H9 (cell line): Measurements from ENCODE around the gene TLK1. TPM values are rescaled to one million over a fixed set of nuclear protein-coding genes. Genes with fewer than 3 reads are reported as not detected.

Experiments used
- DNase-seq: peaks from one replicate; pipeline ENCODE4 v3.0.0-alpha.2; 2017
- H2AFZ ChIP-seq: one replicate; pipeline ENCODE4 v1.6.1; 2013; ENCODE audit warnings: mild to moderate bottlenecking, low read length, control low read depth, moderate library complexity
- H2AK5ac ChIP-seq: 2 replicates; pipeline ENCODE4 v1.6.1; 2013; ENCODE audit warnings: low read length, control low read depth, mixed read lengths; ENCODE audit not compliant: insufficient read length
- H2BK120ac ChIP-seq: one replicate; pipeline ENCODE4 v1.6.1; 2013; ENCODE audit warnings: low read depth, mild to moderate bottlenecking, low read length, control low read depth, inconsistent platforms; ENCODE audit not compliant: poor library complexity, severe bottlenecking
- H2BK12ac ChIP-seq: 2 replicates; pipeline ENCODE4 v1.6.1; 2013; ENCODE audit warnings: low read length, control low read depth, mixed read lengths, low read depth; ENCODE audit not compliant: insufficient read length
- H2BK15ac ChIP-seq: 2 replicates; pipeline ENCODE4 v1.6.1; 2013; ENCODE audit warnings: low read depth, low read length, control low read depth
- H2BK20ac ChIP-seq: one replicate; pipeline ENCODE4 v1.6.1; 2013; ENCODE audit warnings: low read depth, mild to moderate bottlenecking, low read length, control low read depth, inconsistent platforms; ENCODE audit not compliant: poor library complexity, severe bottlenecking
- H2BK5ac ChIP-seq: 2 replicates; pipeline ENCODE4 v1.6.1; 2013; ENCODE audit warnings: low read length, control low read depth, mixed read lengths; ENCODE audit not compliant: insufficient read length
- H3K14ac ChIP-seq: 2 replicates; pipeline ENCODE4 v1.6.1; 2013; ENCODE audit warnings: low read length, control low read depth; ENCODE audit not compliant: insufficient read depth
- H3K18ac ChIP-seq: 2 replicates; pipeline ENCODE4 v1.6.1; 2013; ENCODE audit warnings: low read depth, mild to moderate bottlenecking, mixed read lengths, low read length, control low read depth; ENCODE audit not compliant: insufficient read length
- H3K23ac ChIP-seq: 2 replicates; pipeline ENCODE4 v1.6.1; 2013; ENCODE audit warnings: low read length, control low read depth, mixed read lengths, low read depth; ENCODE audit not compliant: insufficient read length
- H3K23me2 ChIP-seq: 2 replicates; pipeline ENCODE4 v1.6.1; 2013; ENCODE audit warnings: low read depth, mild to moderate bottlenecking, mixed read lengths, low read length, control low read depth; ENCODE audit not compliant: insufficient read length, poor library complexity, severe bottlenecking
- H3K27ac ChIP-seq: 2 replicates; pipeline ENCODE4 v1.5.1; 2013; ENCODE audit warnings: low read length, control low read depth, mixed read lengths, low read depth; ENCODE audit not compliant: insufficient read length
- H3K27me3 ChIP-seq: 2 replicates; pipeline ENCODE4 v1.6.1; 2013; ENCODE audit warnings: low read length, control low read depth, inconsistent platforms; ENCODE audit not compliant: insufficient read depth
- H3K4ac ChIP-seq: 2 replicates; pipeline ENCODE4 v1.6.1; 2013; ENCODE audit warnings: low read depth, mild to moderate bottlenecking, control low read depth, inconsistent platforms, low read length, moderate library complexity
- H3K4me1 ChIP-seq: 2 replicates; pipeline ENCODE4 v1.6.1; 2013; ENCODE audit warnings: low read length, control low read depth, inconsistent platforms; ENCODE audit not compliant: insufficient read depth
- H3K4me2 ChIP-seq: 2 replicates; pipeline ENCODE4 v1.6.1; 2013; ENCODE audit warnings: low read length, control low read depth, mixed read lengths; ENCODE audit not compliant: insufficient read length, insufficient read depth
- H3K56ac ChIP-seq: 2 replicates; pipeline ENCODE4 v1.6.1; 2013; ENCODE audit warnings: low read depth, mild to moderate bottlenecking, mixed read lengths, low read length, control low read depth; ENCODE audit not compliant: insufficient read length
- H3K79me1 ChIP-seq: 2 replicates; pipeline ENCODE4 v1.6.1; 2013; ENCODE audit warnings: low read depth, mild to moderate bottlenecking, moderate library complexity, low read length, control low read depth, inconsistent platforms; ENCODE audit not compliant: insufficient read depth, poor library complexity, severe bottlenecking
- H3K79me2 ChIP-seq: 2 replicates; pipeline ENCODE4 v1.6.1; 2013; ENCODE audit warnings: low read length, control low read depth, inconsistent platforms; ENCODE audit not compliant: insufficient read depth
- H3K9ac ChIP-seq: 2 replicates; pipeline ENCODE4 v1.6.1; 2013; ENCODE audit warnings: low read length, control low read depth, mixed read lengths; ENCODE audit not compliant: insufficient read length; ENCODE audit errors: extremely low read depth
- H3K9me3 ChIP-seq: one replicate; pipeline ENCODE4 v1.6.1; 2013; ENCODE audit warnings: low read depth, low read length, inconsistent platforms; ENCODE audit not compliant: control insufficient read depth
- H3T11ph ChIP-seq: one replicate; pipeline ENCODE4 v1.6.1; 2013; ENCODE audit warnings: mild to moderate bottlenecking, low read length, control low read depth, inconsistent platforms
- H4K20me1 ChIP-seq: one replicate; pipeline ENCODE4 v1.6.1; 2013; ENCODE audit not compliant: control insufficient read depth, insufficient read length, insufficient read depth
- H4K5ac ChIP-seq: 2 replicates; pipeline ENCODE4 v1.6.1; 2013; ENCODE audit warnings: low read depth, mild to moderate bottlenecking, mixed read lengths, low read length, control low read depth; ENCODE audit not compliant: insufficient read length
- H4K8ac ChIP-seq: replicated peaks from 2 replicates; pipeline ENCODE4 v1.6.1; 2013; ENCODE audit warnings: low read length, control low read depth, mixed read lengths, low read depth; ENCODE audit not compliant: insufficient read length
- H4K91ac ChIP-seq: 2 replicates; pipeline ENCODE4 v1.6.1; 2013; ENCODE audit warnings: low read depth, mild to moderate bottlenecking, moderate library complexity, mixed read lengths, low read length, control low read depth; ENCODE audit not compliant: insufficient read length
- H3K27ac Mint-ChIP-seq, 3 experiments: 2 replicates in 2 of 3; 3 replicates in 1 of 3; pipeline ENCODE4 v1.8.0; 2020 to 2021; ENCODE audit warnings: mixed read lengths in 3 of 3, mild to moderate bottlenecking in 1 of 3, moderate library complexity in 1 of 3
- H3K27me3 Mint-ChIP-seq: 2 replicates; pipeline ENCODE4 v1.8.0; 2021; ENCODE audit warnings: low read depth, mild to moderate bottlenecking, moderate library complexity, mixed read lengths
- H3K36me3 Mint-ChIP-seq, 3 experiments: 2 replicates in 2 of 3; 3 replicates in 1 of 3; pipeline ENCODE4 v1.8.0; 2020 to 2021; ENCODE audit warnings: low read depth in 3 of 3, mixed read lengths in 3 of 3; ENCODE audit not compliant: insufficient read depth in 1 of 3
- H3K4me1 Mint-ChIP-seq, 2 experiments: 2 replicates each; pipeline ENCODE4 v1.8.0; 2020; ENCODE audit warnings: mixed read lengths in 2 of 2
- H3K4me3 Mint-ChIP-seq, 2 experiments: 2 replicates in 1 of 2; 3 replicates in 1 of 2; pipeline ENCODE4 v1.8.0; 2020 to 2021; ENCODE audit warnings: mild to moderate bottlenecking in 2 of 2, mixed read lengths in 2 of 2, moderate library complexity in 1 of 2
- H3K9me3 Mint-ChIP-seq, 2 experiments: 2 replicates in 1 of 2; 3 replicates in 1 of 2; pipeline ENCODE4 v1.8.0; 2020; ENCODE audit warnings: mild to moderate bottlenecking in 2 of 2, mixed read lengths in 2 of 2, moderate library complexity in 1 of 2
- CTCF ChIP-seq: fragments of 200-600 bp; sonication (generic); conservative IDR thresholded peaks from 3 replicates; pipeline ENCODE4 v1.8.0; 2021; ENCODE audit warnings: antibody characterized with exemption, mild to moderate bottlenecking
- WGBS: extraction: QIAGEN DNeasy Blood & Tissue Kit; methylation state at CpG from one replicate; pipeline ENCODE4 v1.1.7; 2013; ENCODE audit warnings: missing lambda C conversion rate, low lambda C conversion rate, mixed read lengths; ENCODE audit not compliant: insufficient read length; ENCODE audit errors: extremely low coverage; 5-methylcytosine and 5-hydroxymethylcytosine counted together
- total RNA-seq: library from RNA; stranded (reverse); gene quantifications from 2 replicates; pipeline ENCODE4 v1.2.1, GENCODE V29; 2021

Gene TLK1
- total RNA-seq, 1 experiment from 2014 or later, result 112 TPM

DNA sequence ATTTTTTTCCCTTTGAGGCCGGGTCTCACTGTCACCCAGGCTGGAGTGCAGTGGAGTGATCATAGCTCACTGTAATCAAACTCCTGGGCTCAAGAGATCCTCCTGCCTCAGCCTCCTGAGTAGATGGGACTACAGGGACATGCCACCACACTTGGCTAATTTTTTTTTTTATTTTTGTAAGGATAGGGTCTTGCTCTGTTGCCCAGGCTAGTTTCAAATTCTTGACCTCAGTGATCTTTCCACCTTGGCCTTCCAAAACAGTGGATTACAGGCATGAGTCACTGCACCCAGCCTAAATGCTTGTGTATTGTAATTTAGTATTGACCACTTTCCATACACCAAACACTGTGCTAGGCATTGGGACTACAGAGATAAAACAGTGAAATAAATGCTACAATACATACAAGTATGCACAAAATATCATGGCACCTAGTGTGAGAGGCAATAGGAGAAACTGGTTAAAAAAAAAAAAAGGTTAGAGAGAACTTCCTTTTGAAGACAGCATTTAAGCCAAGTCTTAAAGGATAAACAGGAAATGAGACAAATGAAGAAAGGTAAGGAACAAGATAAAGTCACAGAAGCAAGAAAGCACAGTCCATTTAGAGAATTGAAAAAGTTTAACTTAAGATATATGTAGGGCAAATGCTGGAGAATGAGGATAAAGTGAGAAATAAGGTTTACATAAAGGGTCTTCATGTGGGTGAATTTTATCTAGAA lies 118.3 kb downstream of the TLK1 start:
- Histone ChIP-seq H2AK5ac (no peak overlapping the region), H2BK20ac (no peak overlapping the region), H3K23me2 (no peaks in the 10 kb centered on the region), H3K18ac (no peak overlapping the region), H4K91ac (no peak overlapping the region), H3K23ac (no peak overlapping the region), H3K4ac (no peak overlapping the region), H2BK12ac (no peak overlapping the region), H3K79me1 (no peaks in the 10 kb centered on the region), H4K8ac (no peak overlapping the region), H3K56ac (no peak overlapping the region), H3K79me2 (0 out of 2 replicates have a peak, but pooled peaks cover 2% of the 10 kb centered on the region), H4K20me1 (no peaks in the 10 kb centered on the region), H3K27me3 (no peaks in the 10 kb centered on the region), H3T11ph (no peak overlapping the region), H3K4me1 (no peaks in the 10 kb centered on the region), H3K9me3 (no peaks in the 10 kb centered on the region), H3K9ac (no peak overlapping the region), H3K4me2 (no peak overlapping the region), H2BK15ac (no peak overlapping the region), H2AFZ (no peak overlapping the region), H3K27ac (no peak overlapping the region), H2BK5ac (no peak overlapping the region), H3K14ac (no peak overlapping the region), H2BK120ac (no peak overlapping the region), H4K5ac (no peak overlapping the region)
- no peak for DNase-seq
- no peaks in the 10 kb centered on the region for H3K9me3 Mint-ChIP-seq
- peaks cover 12 to 16% of the 10 kb centered on the region in 2 experiments for H3K4me1 Mint-ChIP-seq
- no peaks in the 10 kb centered on the region for H3K27me3 Mint-ChIP-seq
- H3K4me3 Mint-ChIP-seq, result no peak overlapping the region
- no CpG with 5 or more reads among the region's 1 CpG for WGBS
- no peak for TF ChIP-seq CTCF
- peaks cover 19 to 66% (median 50%) of the 10 kb centered on the region in 3 experiments for H3K36me3 Mint-ChIP-seq
- peak overlapping the region in 1 of 3 experiments; percentile 46; a peak in 4 of 7 replicates for H3K27ac Mint-ChIP-seq
